ENCODE measurements around the gene CHKB.

- no peak for TF ChIP-seq POLR2A (IDR thresholded peaks at IDR 0.05)
- no peak for TF ChIP-seq CTCF (IDR thresholded peaks at IDR 0.05)
Observed at GRCh38 chr22:50587407-50587806, 4.8 kb upstream of the CHKB start.
